K562 (cell line): Measurements from ENCODE around the gene LMCD1. TPM values are rescaled to one million over a fixed set of nuclear protein-coding genes. Genes with fewer than 3 reads are reported as not detected.

Experiments
- ATAC-seq: fragments of 200-7000 bp; cut with Tn5 transposase; 3 replicates; pipeline ENCODE4 v1.9.1; 2020; ENCODE audit warnings: moderate library complexity
- BruUV-seq: library from RNA; stranded (reverse); fragments of 400-500 nt; replicated peaks from 2 replicates; lab custom pipeline; 2021; lab: Mats Ljungman, UMichigan
- CTCF ChIA-PET: fragments of 300-600 bp; formaldehyde crosslinking; extraction: SDS; loops from one replicate; lab custom pipeline; 2021; ENCODE audit warnings: low intra/inter-chr PET ratio; lab: Yijun Ruan, JAX
- POLR2A ChIA-PET: fragments of 300-600, 350-650 bp; sonication (Branson Sonifier 250); formaldehyde crosslinking; extraction: SDS; loops from one replicate; lab custom pipeline; 2021; ENCODE audit warnings: antibody characterized with exemption, inconsistent platforms; lab: Yijun Ruan, JAX
- DNase-seq, 4 experiments: peaks; one replicate each; pipeline versions ENCODE4 v3.0.0 to v3.0.0-alpha.2; 2011 to 2018; ENCODE audit warnings: low spot score in 3 of 4, mixed read lengths in 3 of 4; ENCODE audit errors: extremely low read depth in 1 of 4
- FAIRE-seq: peaks from 2 replicates; lab custom pipeline; 2011; peaks lifted over from hg19 to GRCh38; lab: Jason Lieb, UNC
- H2AFZ ChIP-seq: 2 replicates; pipeline ENCODE4 v1.6.0; 2011; ENCODE audit warnings: low read depth, low read length, control low read depth, inconsistent platforms
- H3K27ac ChIP-seq: fragments of 200-600 bp; 3 replicates; pipeline ENCODE4 v1.8.0; 2011; ENCODE audit warnings: low read depth, mild to moderate bottlenecking, control low read depth, inconsistent platforms, low read length, moderate library complexity, mixed read lengths; ENCODE audit errors: extremely low read depth
- H3K27me3 ChIP-seq, 2 experiments: fragments of 300-600 bp in 1 of 2; 2 replicates in 1 of 2; 3 replicates in 1 of 2; pipeline versions ENCODE4 v1.6.0 to v1.8.0; 2011; ENCODE audit warnings: inconsistent platforms in 2 of 2, low read length in 2 of 2, mild to moderate bottlenecking in 1 of 2, mixed read lengths in 1 of 2, moderate library complexity in 1 of 2; ENCODE audit not compliant: control insufficient read depth in 2 of 2, insufficient read depth in 2 of 2
- H3K36me3 ChIP-seq: fragments of 300-600 bp; 3 replicates; pipeline ENCODE4 v1.8.0; 2011; ENCODE audit warnings: mild to moderate bottlenecking, low read length, inconsistent platforms; ENCODE audit not compliant: control insufficient read depth, insufficient read depth
- H3K4me1 ChIP-seq, 2 experiments: fragments of 200-600 bp in 1 of 2; replicated peaks in 1 of 2; 2 replicates in 1 of 2; 3 replicates in 1 of 2; pipeline versions ENCODE4 v1.5.1 to v1.8.0; 2011; ENCODE audit warnings: inconsistent platforms in 2 of 2, low read length in 2 of 2, mild to moderate bottlenecking in 1 of 2, mixed read lengths in 1 of 2, moderate library complexity in 1 of 2; ENCODE audit not compliant: control insufficient read depth in 2 of 2, insufficient read depth in 2 of 2
- H3K4me2 ChIP-seq: 2 replicates; pipeline ENCODE4 v1.6.1; 2011; ENCODE audit warnings: low read length, control low read depth, inconsistent platforms, mixed read lengths; ENCODE audit not compliant: insufficient read depth
- H3K4me3 ChIP-seq: fragments of 200-600 bp; sonication (generic), shearing (Covaris generic); 2 replicates; pipeline ENCODE4 v1.5.1; 2016; ENCODE audit warnings: control low read depth, inconsistent platforms
- H3K79me2 ChIP-seq: fragments of 200-600 bp; 3 replicates; pipeline ENCODE4 v1.8.0; 2011; ENCODE audit warnings: low read length, inconsistent platforms; ENCODE audit not compliant: control insufficient read depth, insufficient read depth
- H3K9ac ChIP-seq, 2 experiments: 2 replicates each; pipeline versions ENCODE4 v1.6.0 to v1.6.1; 2011; ENCODE audit warnings: low read depth in 2 of 2, low read length in 2 of 2, control low read depth in 1 of 2, inconsistent platforms in 1 of 2, mild to moderate bottlenecking in 1 of 2, mixed read lengths in 1 of 2; ENCODE audit not compliant: insufficient read depth in 1 of 2
- H3K9me1 ChIP-seq: one replicate; pipeline ENCODE4 v1.6.0; 2011; ENCODE audit warnings: inconsistent platforms, mild to moderate bottlenecking, low read length, moderate library complexity; ENCODE audit not compliant: control insufficient read depth, insufficient read depth
- H3K9me3 ChIP-seq: replicated peaks from 2 replicates; pipeline ENCODE4 v1.5.1; 2011; ENCODE audit warnings: low read depth, low read length, inconsistent platforms; ENCODE audit not compliant: control insufficient read depth, insufficient read depth
- H4K20me1 ChIP-seq: replicated peaks from 2 replicates; pipeline ENCODE4 v1.6.1; 2011; ENCODE audit warnings: low read length, inconsistent platforms, mixed read lengths; ENCODE audit not compliant: control insufficient read depth, insufficient read depth
- CHCHD3 ChIP-seq: fragments of 250-450 bp; sonication (Bioruptor Pico); IDR thresholded peaks from 2 replicates; pipeline ENCODE4 v2.1.2; 2022; ENCODE audit warnings: mild to moderate bottlenecking
- CSDE1 ChIP-seq, 2 experiments: fragments of 450-650 bp; IDR thresholded peaks; 2 replicates each; pipeline ENCODE4 v1.6.1; 2016; ENCODE audit warnings: mild to moderate bottlenecking in 1 of 2
- ETV5 ChIP-seq: sonication (generic); formaldehyde crosslinking; IDR thresholded peaks from 2 replicates; pipeline ENCODE4 v1.4.0; 2020; ENCODE audit warnings: low read depth, mild to moderate bottlenecking, missing genetic modification reagents
- ETV6 ChIP-seq, 3 experiments: fragments of 150-350 bp in 1 of 3; sonication (generic) in 1 of 3; formaldehyde crosslinking in 1 of 3; IDR thresholded peaks; 2 replicates each; pipeline versions ENCODE4 v1.6.1 to v1.8.0; 2014 to 2022; ENCODE audit warnings: borderline replicate concordance in 2 of 3, low read depth in 2 of 3, antibody characterized with exemption in 1 of 3, low read length in 1 of 3, mild to moderate bottlenecking in 1 of 3, missing genetic modification reagents in 1 of 3
- FOS ChIP-seq: IDR thresholded peaks from 3 replicates; pipeline ENCODE4 v1.6.1; 2011; ENCODE audit not compliant: insufficient read length; ENCODE audit errors: extremely low read depth
- FOXJ3 ChIP-seq: sonication (generic); formaldehyde crosslinking; IDR thresholded peaks from 2 replicates; pipeline ENCODE4 v1.4.0; 2020; ENCODE audit warnings: mild to moderate bottlenecking, missing genetic modification reagents
- HEY1 ChIP-seq: fragments of 250-450 bp; sonication (Bioruptor Pico); IDR thresholded peaks from 2 replicates; pipeline ENCODE4 v1.5.0; 2020; ENCODE audit warnings: mild to moderate bottlenecking, moderate library complexity, borderline replicate concordance
- HNRNPUL1 ChIP-seq: fragments of 200-400 bp; formaldehyde crosslinking; IDR thresholded peaks from 2 replicates; pipeline ENCODE4 v1.6.1; 2017; ENCODE audit warnings: low read length
- HOMEZ ChIP-seq: fragments of 250-450 bp; sonication (Bioruptor Pico); IDR thresholded peaks from 2 replicates; pipeline ENCODE4 v1.4.0; 2020; ENCODE audit warnings: mild to moderate bottlenecking, moderate library complexity
- POLR2H ChIP-seq: IDR thresholded peaks from 2 replicates; pipeline ENCODE4 v1.6.1; 2016; ENCODE audit warnings: missing genetic modification characterization, low read depth, mild to moderate bottlenecking, control low read depth, missing compliant biosample characterization, moderate library complexity
- RAD51 ChIP-seq: fragments of 450-650 bp; IDR thresholded peaks from 2 replicates; pipeline ENCODE4 v1.7.1; 2016; ENCODE audit warnings: low read depth, mild to moderate bottlenecking, borderline replicate concordance
- SETDB1 ChIP-seq: IDR thresholded peaks from one replicate; pipeline ENCODE4 v1.6.1; 2012; ENCODE audit warnings: low read length, control low read depth, inconsistent platforms
- SMARCA5 ChIP-seq: fragments of 450-650 bp; IDR thresholded peaks from 2 replicates; pipeline ENCODE4 v1.6.1; 2016
- TCF3 ChIP-seq: sonication (generic); formaldehyde crosslinking; IDR thresholded peaks from 2 replicates; pipeline ENCODE4 v1.4.0; 2020; ENCODE audit warnings: mild to moderate bottlenecking, missing genetic modification reagents
- THAP7 ChIP-seq: fragments of 250-450 bp; sonication (Bioruptor Pico); IDR thresholded peaks from 2 replicates; pipeline ENCODE4 v1.5.0; 2021
- VEZF1 ChIP-seq: fragments of 200-800 bp; sonication (Bioruptor generic); IDR thresholded peaks from 2 replicates; pipeline ENCODE4 v1.6.1; 2017; ENCODE audit warnings: missing genetic modification characterization, missing compliant biosample characterization
- ZBTB17 ChIP-seq: fragments of 450-650 bp; formaldehyde crosslinking; IDR thresholded peaks from 2 replicates; pipeline ENCODE4 v1.4.0; 2020; ENCODE audit warnings: mild to moderate bottlenecking
- ZBTB2 ChIP-seq: fragments of 450-650 bp; IDR thresholded peaks from 2 replicates; pipeline ENCODE4 v1.6.1; 2016; ENCODE audit warnings: antibody characterized with exemption
- WGBS: fragments of 100-300 bp; shearing (Covaris generic); methylation state at CpG from one replicate; pipeline ENCODE4 v1.1.6; 2016; ENCODE audit warnings: low coverage, mixed read lengths; ENCODE audit not compliant: insufficient coverage; ENCODE audit errors: missing lambda C conversion rate; 5-methylcytosine and 5-hydroxymethylcytosine counted together
- in situ Hi-C: fragments of 300-500 bp; cut with MboI; formaldehyde crosslinking; loops from 4 replicates; pipeline ENCODE4 v1.15.0; 2018; ENCODE audit warnings: inconsistent platforms, mixed read lengths
- intact Hi-C: fragments of 100-400 bp; cut with micrococcal nuclease; formaldehyde crosslinking; loops from 2 replicates; pipeline ENCODE4 v1.14.2; 2022
- polyA plus RNA-seq, 8 experiments: library from polyadenylated mRNA; depleted of rRNA in 4 of 8; stranded (reverse) in 5 of 8; unstranded in 3 of 8; fragments of >200 nt; fragmentation: Nextera tagmentation in 2 of 8; fragmentation: Illumina TruSeq in 1 of 8; extraction: Ambion mirVana in 2 of 8; extraction: Trizol in 1 of 8; gene quantifications; 2 replicates each; pipeline versions ENCODE4 v1.2.1 to v1.2.3, GENCODE V29; 2011 to 2014; ENCODE audit warnings: inconsistent platforms in 1 of 8, missing spikeins in 1 of 8
- total RNA-seq, 7 experiments: library from RNA; depleted of rRNA in 6 of 7; stranded (reverse); fragments of >200 nt in 6 of 7; fragmentation: Illumina TruSeq in 2 of 7; extraction: Trizol in 2 of 7; gene quantifications; 2 replicates each; pipeline versions ENCODE4 v1.2.1 to v1.2.3, GENCODE V29; 2011 to 2021; ENCODE audit warnings: low replicate concordance in 1 of 7

Gene LMCD1
- total and polyA plus RNA-seq, 9 of the 15 experiments (the other 6 are each of a cell fraction or from before 2014, with no cell fraction given), result 0.60 TPM; not detected in 8

- in situ Hi-C loops, result no loop called here
- ChIA-PET POLR2A (interaction anchor here (0.6 kb wide), 1 partner anchor 166 kb away, joined by 3 read pairs; no protein-coding TSS in a partner anchor), CTCF (no interaction called here)
- no peak overlapping the region for H3K27ac ChIP-seq
- H3K4me3 ChIP-seq, result no peak overlapping the region
- H3K9me3 ChIP-seq, result no peaks in the 10 kb centered on the region
- H3K27me3 ChIP-seq, result peaks cover 5% of the 10 kb centered on the region in 2 experiments; a peak in 3 of 5 replicates
- H3K36me3 ChIP-seq, result no peaks in the 10 kb centered on the region
- no peaks in the 10 kb centered on the region for H3K4me1 ChIP-seq
- no peaks in the 10 kb centered on the region for H3K79me2 ChIP-seq
- no peak overlapping the region for H3K4me2 ChIP-seq
- BruUV-seq, result no TSS peak
- under 1% methylated on average over 6 of the region's 6 CpGs for WGBS
- no peaks in the 10 kb centered on the region for H3K9me1 ChIP-seq
- H2AFZ ChIP-seq, result no peak overlapping the region
- intact Hi-C loops, result no loop called here
- no peaks in the 10 kb centered on the region for H4K20me1 ChIP-seq
- no peak for ATAC-seq
- DNase-seq, result no peak
- no peak for FAIRE-seq
- H3K9ac ChIP-seq, result no peak overlapping the region
- TF ChIP-seq ETV5, result no peak
- no peak for TF ChIP-seq TCF3 (CRISPR knock-in tag)
- TF ChIP-seq VEZF1 (CRISPR knock-in tag), result no peak
- no peak for TF ChIP-seq RAD51
- TF ChIP-seq SETDB1, result no peak
- no peak for TF ChIP-seq CHCHD3
- no peak for TF ChIP-seq ETV6 (IDR thresholded peaks at IDR 0.05; ENCODE audit: borderline replicate concordance in 1 of 2, low read depth in 2 of 2, low read length in 1 of 2)
- no peak for TF ChIP-seq ETV6 (CRISPR knock-in tag; IDR thresholded peaks at IDR 0.05; ENCODE audit: borderline replicate concordance)
- TF ChIP-seq POLR2H (tag), result no peak
- no peak for TF ChIP-seq FOXJ3
- no peak for TF ChIP-seq HEY1 (CRISPR knock-in tag)
- TF ChIP-seq HNRNPUL1, result no peak
- no peak for TF ChIP-seq ZBTB2
- no peak for TF ChIP-seq THAP7
- TF ChIP-seq ZBTB17, result no peak
- no peak for TF ChIP-seq SMARCA5
- no peak for TF ChIP-seq FOS
- TF ChIP-seq CSDE1 (IDR thresholded peaks at IDR 0.05), result no peak
- no peak for TF ChIP-seq HOMEZ (CRISPR knock-in tag)
Measured at GRCh38 chr3:8589880-8590556, 88.4 kb downstream of the LMCD1 start.
